Testis (tissue), 2 donors: ENCODE data around the gene RAP1GDS1.

Experiments
- CTCF ChIP-seq, 3 experiments: fragments of 450-650 bp in 2 of 3; fragments of 200-600 bp in 1 of 3; sonication (generic) in 1 of 3; IDR thresholded peaks; one replicate each; pipeline ENCODE4 v1.5.1; 2016 to 2019; ENCODE audit warnings: antibody characterized with exemption in 3 of 3, mild to moderate bottlenecking in 2 of 3, moderate library complexity in 1 of 3
- POLR2A ChIP-seq: fragments of 450-650 bp; IDR thresholded peaks from one replicate; pipeline ENCODE4 v1.6.1; 2017; ENCODE audit warnings: antibody characterized with exemption, mild to moderate bottlenecking, moderate library complexity

DNA sequence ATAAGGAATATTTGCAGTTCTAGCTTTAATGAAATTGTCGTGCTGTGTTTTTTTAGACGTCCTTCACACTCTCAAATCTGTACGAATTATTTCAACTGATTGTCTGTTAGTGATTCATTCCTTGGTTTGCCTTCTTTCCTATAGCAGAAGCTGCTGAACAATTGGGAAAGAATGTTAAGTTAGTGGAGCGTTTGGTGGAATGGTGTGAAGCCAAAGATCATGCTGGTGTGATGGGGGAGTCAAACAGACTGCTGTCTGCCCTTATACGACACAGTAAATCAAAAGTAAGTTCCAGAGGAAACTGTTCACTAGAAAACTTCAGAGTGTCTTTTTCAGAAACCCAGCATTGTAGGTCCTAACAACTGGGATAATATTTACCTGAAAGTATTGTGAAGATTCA is 159.9 kb downstream of the RAP1GDS1 start:
- TF ChIP-seq CTCF (IDR thresholded peaks at IDR 0.05) (no peak), POLR2A (no peak)
